ENCODE measurements around the gene GALNT10.

DNA sequence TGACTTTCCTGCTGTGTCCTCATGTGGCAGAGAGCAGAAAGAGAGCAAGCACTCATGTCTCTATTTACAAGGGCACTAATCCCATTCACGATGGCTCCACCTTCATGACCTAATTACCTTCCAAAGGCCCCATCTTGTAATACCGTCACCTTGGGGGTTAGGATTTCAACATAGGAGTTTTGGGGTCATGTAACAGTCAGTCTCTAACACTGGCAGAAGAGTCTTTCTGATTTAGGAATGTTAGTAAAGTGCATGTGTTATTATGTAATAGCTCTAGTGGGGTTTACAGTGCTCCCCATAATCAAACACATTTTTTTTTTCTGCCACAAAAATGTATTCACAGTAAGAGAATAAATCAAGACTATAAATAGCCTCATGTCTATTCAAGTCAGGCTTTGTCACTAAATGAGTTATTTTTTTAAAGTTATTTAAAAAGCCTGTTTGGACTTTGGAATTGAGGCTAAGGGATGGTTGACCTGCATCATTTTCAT lies 19.1 kb downstream of the GALNT10 start:
- TF ChIP-seq SP1 (IDR thresholded peaks at IDR 0.05) = no peak
- TF ChIP-seq FOXK2 (IDR thresholded peaks at IDR 0.05) = no peak
- no peak for TF ChIP-seq SUZ12 (IDR thresholded peaks at IDR 0.05)
- no peak for TF ChIP-seq LEF1 (IDR thresholded peaks at IDR 0.05; ENCODE audit: borderline replicate concordance)
- no peak for TF ChIP-seq TARDBP (IDR thresholded peaks at IDR 0.05)
